Stimulated activated naive CD4-positive, alpha-beta T cell (primary cell): Measurements from ENCODE around the gene TFIP11.

Experiments used
- DNase-seq, 6 experiments: peaks; one replicate each; lab custom pipeline; 2025; lab: John Stamatoyannopoulos, UW

The TFIP11 gene

GRCh38 chr22:26503758-26504157 lies 8.5 kb downstream of the TFIP11 start:
- no peak for DNase-seq

- peak; percentile 17 to 54 (median 29) for DNase-seq
These were observed 9.3 kb downstream of the TFIP11 start for GRCh38 chr22:26502688-26503561.

- DNase-seq: no peak
These were observed 10.3 kb downstream of the TFIP11 start for GRCh38 chr22:26501996-26502395.

GRCh38 chr22:26499188-26499703 lies 13.0 kb downstream of the TFIP11 start:
- no peak for DNase-seq

GRCh38 chr22:26496456-26496855 lies 15.8 kb downstream of the TFIP11 start:
- no peak for DNase-seq

GRCh38 chr22:26494506-26494905 lies 17.8 kb downstream of the TFIP11 start:
- no peak for DNase-seq

GRCh38 chr22:26492220-26492619 lies 20.1 kb downstream of the TFIP11 start:
- DNase-seq: no peak

GRCh38 chr22:26489447-26490036 lies 22.7 kb downstream of the TFIP11 start:
- no peak for DNase-seq

GRCh38 chr22:26487996-26488395 lies 24.3 kb downstream of the TFIP11 start:
- no peak for DNase-seq

- no peak for DNase-seq
These were observed 25.9 kb downstream of the TFIP11 start for GRCh38 chr22:26486394-26486793.

- DNase-seq: no peak
These were observed 26.4 kb downstream of the TFIP11 start for GRCh38 chr22:26485806-26486390.

- DNase-seq: no peak
These were observed 27.3 kb downstream of the TFIP11 start for GRCh38 chr22:26485013-26485412.

- DNase-seq: no peak
These were observed 27.9 kb downstream of the TFIP11 start for GRCh38 chr22:26484360-26484706.

GRCh38 chr22:26483439-26484359 lies 28.6 kb downstream of the TFIP11 start, which contains the start of the genes HPS4 and SRRD:
Gene HPS4 (minus strand): TSS chr22:26483783. CDS start chr22:26481762, 2,021 bp downstream.
Gene SRRD (plus strand): TSS chr22:26483877. CDS start chr22:26483891, 14 bp downstream.
- peak; percentile 86 to 95 (median 90) for DNase-seq

GRCh38 chr22:26483043-26483438 lies 29.2 kb downstream of the TFIP11 start:
- DNase-seq: no peak

GRCh38 chr22:26482161-26482560 lies 30.1 kb downstream of the TFIP11 start:
- no peak for DNase-seq

GRCh38 chr22:26481694-26482093 lies 30.6 kb downstream of the TFIP11 start:
- no peak for DNase-seq

- DNase-seq: no peak
These were observed 31.1 kb downstream of the TFIP11 start for GRCh38 chr22:26481112-26481693.

- DNase-seq: no peak
These were observed 31.7 kb downstream of the TFIP11 start for GRCh38 chr22:26480611-26480932.

- DNase-seq: no peak
These were observed 32.3 kb downstream of the TFIP11 start for GRCh38 chr22:26479792-26480610.
